OCI-LY3 (cell line): ENCODE measurements around the gene HTR7.

ENCODE experiments used
- H2AFZ ChIP-seq: fragments of 200-600, 300-600 bp; shearing (Covaris generic); 2 replicates; pipeline ENCODE4 v1.6.0; 2014; ENCODE audit warnings: antibody characterized with exemption, low read depth, low read length
- H3K27ac ChIP-seq: fragments of 200-600, 300-600 bp; sonication (generic); 2 replicates; pipeline ENCODE4 v1.5.1; 2014; ENCODE audit warnings: mild to moderate bottlenecking, low read length, moderate library complexity, mixed read lengths
- H3K27me3 ChIP-seq: fragments of 200-600, 300-600 bp; sonication (generic); 2 replicates; pipeline ENCODE4 v1.6.1; 2014; ENCODE audit warnings: low read depth, low read length, mixed read lengths
- H3K36me3 ChIP-seq: fragments of 200-600, 300-600 bp; sonication (generic); replicated peaks from 2 replicates; pipeline ENCODE3; 2014; ENCODE audit warnings: low read depth, low read length, mixed read lengths
- H3K4me1 ChIP-seq: fragments of 300-600, 200-600 bp; sonication (generic); 2 replicates; pipeline ENCODE4 v1.6.1; 2014; ENCODE audit warnings: low read length, mixed read lengths
- H3K4me2 ChIP-seq: fragments of 200-600, 300-600 bp; sonication (generic); 2 replicates; pipeline ENCODE4 v1.6.1; 2014; ENCODE audit warnings: low read length, mixed read lengths
- H3K4me3 ChIP-seq: fragments of 300-600, 200-600 bp; sonication (generic); 2 replicates; pipeline ENCODE4 v1.5.1; 2014; ENCODE audit warnings: antibody characterized with exemption, mild to moderate bottlenecking, low read length, moderate library complexity
- H3K79me2 ChIP-seq: fragments of 300-600, 200-600 bp; shearing (Covaris generic); 2 replicates; pipeline ENCODE4 v1.6.1; 2014; ENCODE audit warnings: mild to moderate bottlenecking, low read length, mixed read lengths
- H3K9ac ChIP-seq: fragments of 300-600, 200-600 bp; shearing (Covaris generic); 2 replicates; pipeline ENCODE4 v1.6.0; 2014; ENCODE audit warnings: mild to moderate bottlenecking, low read length, moderate library complexity
- H3K9me3 ChIP-seq: fragments of 200-600, 300-600 bp; shearing (Covaris generic); 2 replicates; pipeline ENCODE4 v1.6.1; 2014; ENCODE audit warnings: low read length, mixed read lengths; ENCODE audit not compliant: insufficient read depth
- H4K20me1 ChIP-seq: fragments of 200-600, 300-600 bp; sonication (generic); 2 replicates; pipeline ENCODE4 v1.6.1; 2016; ENCODE audit warnings: low read length, mixed read lengths; ENCODE audit not compliant: insufficient read depth
- CTCF ChIP-seq: fragments of 200-600, 300-600 bp; sonication (generic); IDR thresholded peaks from 2 replicates; pipeline ENCODE4 v1.5.1; 2014; ENCODE audit warnings: antibody characterized with exemption, low read length, low read depth
- EZH2phosphoT487 ChIP-seq: fragments of 200-600 bp; shearing (Covaris generic); IDR thresholded peaks from 2 replicates; pipeline ENCODE4 v1.6.1; 2018; ENCODE audit warnings: antibody characterized with exemption, mixed run types, low read depth

The HTR7 gene

GRCh38 chr10:90855126-90855525 is 2.7 kb downstream of the HTR7 start:
- peaks cover 11% of the 10 kb centered on the region; the same call in 1 of the 2 replicates for H3K27me3 ChIP-seq
- no peak overlapping the region for H3K9ac ChIP-seq
- H3K4me3 ChIP-seq, result no peak overlapping the region
- 0 out of 2 replicates have a peak, but pooled peaks cover 5% of the 10 kb centered on the region for H3K4me1 ChIP-seq
- no peaks in the 10 kb centered on the region for H3K36me3 ChIP-seq
- no peak for TF ChIP-seq EZH2phosphoT487
- TF ChIP-seq CTCF, result no peak
- H3K79me2 ChIP-seq, result no peaks in the 10 kb centered on the region
- H3K27ac ChIP-seq, result no peak overlapping the region
- no peak overlapping the region for H2AFZ ChIP-seq
- H3K4me2 ChIP-seq, result no peak overlapping the region
- no peaks in the 10 kb centered on the region for H4K20me1 ChIP-seq
- no peaks in the 10 kb centered on the region for H3K9me3 ChIP-seq

GRCh38 chr10:90849956-90850749 is 7.7 kb downstream of the HTR7 start:
- H3K9me3 ChIP-seq, result no peaks in the 10 kb centered on the region
- no peak overlapping the region for H3K4me2 ChIP-seq
- 0 out of 2 replicates have a peak, but pooled peaks cover 2% of the 10 kb centered on the region for H3K27me3 ChIP-seq
- H3K4me1 ChIP-seq, result peaks cover 9% of the 10 kb centered on the region
- H4K20me1 ChIP-seq, result no peaks in the 10 kb centered on the region
- H3K27ac ChIP-seq, result no peak overlapping the region
- H3K9ac ChIP-seq, result no peak overlapping the region
- TF ChIP-seq CTCF (no peak), EZH2phosphoT487 (no peak)
- H3K36me3 ChIP-seq, result no peaks in the 10 kb centered on the region
- no peak overlapping the region for H2AFZ ChIP-seq
- no peaks in the 10 kb centered on the region for H3K79me2 ChIP-seq
- no peak overlapping the region for H3K4me3 ChIP-seq

- TF ChIP-seq EZH2phosphoT487 (no peak), CTCF (no peak)
- Histone ChIP-seq H4K20me1 (no peaks in the 10 kb centered on the region), H3K9me3 (no peaks in the 10 kb centered on the region), H3K79me2 (no peaks in the 10 kb centered on the region), H3K9ac (no peak overlapping the region), H3K27ac (no peak overlapping the region), H3K27me3 (no peaks in the 10 kb centered on the region), H2AFZ (no peak overlapping the region), H3K4me1 (peaks cover 16% of the 10 kb centered on the region), H3K36me3 (no peaks in the 10 kb centered on the region), H3K4me3 (no peak overlapping the region), H3K4me2 (peak overlapping the region; percentile 35)
Measured at GRCh38 chr10:90847436-90847835, 10.4 kb downstream of the HTR7 start.

- peaks cover 16% of the 10 kb centered on the region for H3K4me1 ChIP-seq
- no peaks in the 10 kb centered on the region for H3K9me3 ChIP-seq
- no peak overlapping the region for H3K4me2 ChIP-seq
- no peak overlapping the region for H3K27ac ChIP-seq
- no peaks in the 10 kb centered on the region for H3K79me2 ChIP-seq
- H2AFZ ChIP-seq, result no peak overlapping the region
- H3K27me3 ChIP-seq, result no peaks in the 10 kb centered on the region
- no peaks in the 10 kb centered on the region for H4K20me1 ChIP-seq
- no peak overlapping the region for H3K9ac ChIP-seq
- no peaks in the 10 kb centered on the region for H3K36me3 ChIP-seq
- no peak overlapping the region for H3K4me3 ChIP-seq
- TF ChIP-seq EZH2phosphoT487 (no peak), CTCF (no peak)
Measured at GRCh38 chr10:90846746-90847145, 11.1 kb downstream of the HTR7 start.
